ENCODE data around the gene ZNF618.
A peak's percentile ranks its signal among the peaks of the same experiment; 100 is the strongest.

Gene ZNF618

GRCh38 chr9:114004221-114004716 is 128.2 kb downstream of the ZNF618 start:
- peak in 1 of 2 experiments; percentile 3 for DNase-seq

- DNase-seq: no peak
Observed at GRCh38 chr9:114005371-114006154, 129.5 kb downstream of the ZNF618 start.

DNA sequence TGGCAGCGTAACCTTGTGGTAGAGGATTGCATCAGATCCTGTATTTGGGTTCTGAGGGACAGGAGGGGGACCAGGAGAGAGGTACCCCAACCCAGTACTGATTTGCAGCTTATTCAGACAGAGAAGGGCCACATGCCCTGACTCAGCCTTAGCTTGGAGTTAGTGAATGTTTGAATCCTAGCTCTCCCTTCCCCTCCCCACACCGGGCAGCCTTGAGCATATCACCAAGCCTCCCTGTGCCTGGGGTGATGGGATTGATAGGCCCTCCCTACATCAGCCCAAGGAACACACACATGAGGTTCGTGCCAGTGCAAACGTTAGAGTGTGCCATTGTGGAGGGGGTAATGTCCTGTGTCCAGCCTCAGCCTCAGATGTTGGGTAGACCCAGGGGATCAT is 130.0 kb downstream of the ZNF618 start:
- DNase-seq: no peak

- DNase-seq: peak in 1 of 2 experiments; percentile 8
Observed at GRCh38 chr9:114006931-114007691, 131.0 kb downstream of the ZNF618 start.

DNA sequence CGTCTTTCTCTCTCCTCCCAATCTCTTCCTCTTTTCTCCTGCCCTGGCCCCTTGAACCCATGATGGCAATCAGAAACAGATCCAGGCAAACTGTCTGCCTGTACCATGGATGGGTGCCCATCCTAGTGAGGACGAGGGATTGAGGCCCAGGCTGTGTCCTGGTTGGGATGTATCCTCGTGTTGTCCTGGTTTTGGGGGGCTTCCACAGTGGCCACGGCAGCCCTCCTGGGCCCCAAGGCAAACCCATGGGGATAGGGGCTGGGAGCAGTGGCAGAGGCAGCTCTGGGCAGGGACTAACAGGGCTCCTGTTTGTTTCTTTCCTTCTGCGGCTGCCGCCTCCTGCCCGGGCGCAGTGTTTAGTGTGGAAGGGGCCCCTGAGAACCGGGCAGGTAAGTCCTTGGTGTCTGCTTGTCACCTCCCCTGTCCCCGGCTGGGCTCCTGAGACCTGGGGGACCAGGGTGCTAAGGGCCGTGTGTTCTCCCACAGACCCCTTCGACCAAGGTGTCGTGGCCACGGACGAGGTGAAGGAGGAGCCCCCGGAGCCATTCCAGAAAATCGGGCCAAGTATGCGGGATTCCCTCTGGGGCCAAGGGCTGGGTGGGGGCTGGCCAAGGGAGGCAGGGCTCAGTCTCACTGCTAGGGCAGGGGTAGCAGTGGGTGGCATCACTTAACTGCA is 132.0 kb downstream of the ZNF618 start:
- peak in 1 of 2 experiments; percentile 8 for DNase-seq

- peak in 1 of 2 experiments; percentile 4 for DNase-seq
Observed at GRCh38 chr9:114008667-114009410, 132.7 kb downstream of the ZNF618 start.

- no peak for DNase-seq
Observed at GRCh38 chr9:114011313-114011712, 135.2 kb downstream of the ZNF618 start.

GRCh38 chr9:114012126-114012525 is 136.0 kb downstream of the ZNF618 start:
- DNase-seq: no peak

DNA sequence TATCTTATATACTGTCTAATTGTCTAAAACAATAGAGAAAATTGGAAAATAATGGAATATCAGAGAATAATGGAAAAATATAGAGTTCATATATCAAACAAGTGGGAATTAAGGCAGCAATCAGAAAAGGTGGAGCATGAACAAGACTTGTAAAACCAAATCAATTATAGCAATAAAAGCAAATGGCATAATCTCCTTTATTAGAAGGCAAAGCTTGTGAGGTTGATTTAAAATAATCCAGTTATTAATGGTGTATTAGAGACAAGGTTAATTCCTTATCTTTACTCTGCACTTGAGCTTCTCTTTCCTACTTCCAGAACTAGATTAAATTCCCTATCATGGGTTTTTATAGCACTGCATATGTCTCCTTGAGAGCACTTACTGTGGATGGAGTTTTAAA is 137.9 kb downstream of the ZNF618 start:
- no peak for DNase-seq

GRCh38 chr9:114015607-114016006 is 139.5 kb downstream of the ZNF618 start:
- no peak for DNase-seq

- no peak for DNase-seq
Observed at GRCh38 chr9:114016101-114016500, 140.0 kb downstream of the ZNF618 start.

DNA sequence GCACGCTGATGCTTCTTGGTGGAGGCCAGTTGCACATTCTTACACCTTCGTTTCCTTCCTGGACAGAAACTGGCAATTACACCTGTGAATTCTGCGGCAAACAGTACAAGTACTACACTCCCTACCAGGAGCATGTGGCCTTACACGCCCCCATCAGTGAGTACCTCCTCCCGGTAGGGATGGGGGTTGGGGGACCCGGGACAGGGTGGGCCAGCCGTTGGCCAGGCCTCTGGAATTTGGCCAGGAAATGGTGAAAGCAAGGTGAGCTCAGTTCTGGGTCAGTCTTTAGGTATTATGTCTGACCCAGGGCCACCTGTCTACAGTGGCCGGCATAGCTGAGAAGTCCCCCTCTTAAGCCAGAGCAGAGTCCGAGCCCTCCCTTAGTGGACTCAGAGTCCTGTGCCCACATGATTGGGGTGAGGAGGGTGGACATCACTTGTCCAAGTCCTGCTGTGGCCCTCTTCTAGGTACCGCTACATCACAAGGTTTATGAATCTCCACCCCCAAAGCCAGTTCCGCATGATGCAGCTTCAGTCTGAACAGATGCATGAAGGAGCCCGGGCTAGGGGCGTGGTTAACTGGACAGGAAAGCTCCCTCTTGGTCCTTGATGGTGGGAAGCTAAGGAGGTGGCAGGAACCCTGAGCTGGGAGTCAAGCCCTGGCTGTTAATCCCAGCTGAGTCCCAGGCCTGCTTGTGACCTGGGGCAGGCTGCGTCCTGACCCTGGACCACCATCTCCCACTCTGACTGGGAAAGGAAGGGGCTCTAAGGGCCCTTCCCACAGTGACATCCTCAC is 140.7 kb downstream of the ZNF618 start:
- DNase-seq: peak; percentile 2 to 7

- peak; percentile 4 to 10 for DNase-seq
Observed at GRCh38 chr9:114017741-114018715, 141.9 kb downstream of the ZNF618 start.

GRCh38 chr9:114021578-114021977 is 145.5 kb downstream of the ZNF618 start:
- no peak for DNase-seq

DNA sequence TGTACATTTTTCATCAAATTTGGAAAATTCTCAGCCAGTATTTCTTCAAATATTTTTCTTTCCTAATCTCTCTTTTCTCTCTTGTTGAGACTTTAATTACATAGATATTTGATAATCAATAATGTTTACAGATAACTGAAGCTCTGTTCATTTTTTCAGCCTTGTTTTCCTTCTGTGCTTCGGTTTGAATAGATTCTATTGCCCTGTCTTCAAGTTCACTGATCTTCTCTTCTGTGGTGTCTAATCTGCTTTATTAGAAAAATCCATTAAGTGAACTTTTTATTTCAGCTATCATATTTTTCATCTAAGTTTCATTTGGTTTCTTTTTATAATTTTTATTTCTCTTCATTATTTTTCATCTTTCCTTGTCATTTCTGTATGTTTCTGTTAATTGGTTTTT is 147.9 kb downstream of the ZNF618 start:
- no peak for DNase-seq

DNA sequence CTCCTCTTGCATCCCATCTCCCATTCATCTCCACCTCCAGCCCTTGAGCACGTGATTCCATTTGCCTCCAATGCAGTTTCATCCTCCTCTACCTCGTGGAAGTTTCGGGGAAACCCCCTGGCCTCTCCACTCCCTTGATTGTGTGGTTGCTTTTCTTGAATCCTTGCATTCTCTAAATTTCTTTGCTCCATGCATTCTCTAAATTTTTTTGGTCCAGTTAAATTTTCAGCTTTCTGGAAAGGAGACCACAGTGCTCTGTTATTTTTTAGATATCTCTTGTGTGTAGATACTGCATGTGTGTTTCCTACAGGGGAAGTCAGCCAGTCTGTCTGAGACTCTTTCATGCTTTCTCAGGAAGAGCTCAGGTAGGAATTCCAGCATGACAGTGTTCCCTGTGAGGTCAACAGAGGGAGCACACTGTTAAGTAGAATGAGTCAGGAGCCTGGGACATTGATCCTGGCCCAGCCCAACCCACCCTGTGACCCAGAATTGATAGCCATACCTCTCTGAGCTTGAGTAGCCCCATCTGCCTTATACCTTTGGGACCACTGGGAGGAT is 149.2 kb downstream of the ZNF618 start:
- no peak for DNase-seq

GRCh38 chr9:114025760-114026159 is 149.7 kb downstream of the ZNF618 start:
- no peak for DNase-seq

GRCh38 chr9:114026335-114026734 is 150.2 kb downstream of the ZNF618 start:
- no peak for DNase-seq

GRCh38 chr9:114027159-114027862 is 151.2 kb downstream of the ZNF618 start:
- no peak for DNase-seq

Measured in activated T-cell treated with anti-CD3 and anti-CD28 coated beads, Interleukin-2, amount 50 U/mL, for 48 hours (primary cell).